ENCODE results near the gene ROR2.

The ROR2 gene

GRCh38 chr9:91720751-91721705 lies 229.0 kb downstream of the ROR2 start:
- no peak for DNase-seq
- Histone ChIP-seq H3K27me3 (no peaks in the 10 kb centered on the region), H3K36me3 (peaks cover 20% of the 10 kb centered on the region), H3K4me3 (ENCODE audit: low read depth, low read length) (no peak overlapping the region), H3K9me3 (no peaks in the 10 kb centered on the region), H3K4me1 (no peaks in the 10 kb centered on the region)
- TF ChIP-seq, protein P1, sequence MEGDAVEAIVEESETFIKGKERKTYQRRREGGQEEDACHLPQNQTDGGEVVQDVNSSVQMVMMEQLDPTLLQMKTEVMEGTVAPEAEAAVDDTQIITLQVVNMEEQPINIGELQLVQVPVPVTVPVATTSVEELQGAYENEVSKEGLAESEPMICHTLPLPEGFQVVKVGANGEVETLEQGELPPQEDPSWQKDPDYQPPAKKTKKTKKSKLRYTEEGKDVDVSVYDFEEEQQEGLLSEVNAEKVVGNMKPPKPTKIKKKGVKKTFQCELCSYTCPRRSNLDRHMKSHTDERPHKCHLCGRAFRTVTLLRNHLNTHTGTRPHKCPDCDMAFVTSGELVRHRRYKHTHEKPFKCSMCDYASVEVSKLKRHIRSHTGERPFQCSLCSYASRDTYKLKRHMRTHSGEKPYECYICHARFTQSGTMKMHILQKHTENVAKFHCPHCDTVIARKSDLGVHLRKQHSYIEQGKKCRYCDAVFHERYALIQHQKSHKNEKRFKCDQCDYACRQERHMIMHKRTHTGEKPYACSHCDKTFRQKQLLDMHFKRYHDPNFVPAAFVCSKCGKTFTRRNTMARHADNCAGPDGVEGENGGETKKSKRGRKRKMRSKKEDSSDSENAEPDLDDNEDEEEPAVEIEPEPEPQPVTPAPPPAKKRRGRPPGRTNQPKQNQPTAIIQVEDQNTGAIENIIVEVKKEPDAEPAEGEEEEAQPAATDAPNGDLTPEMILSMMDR (IDR thresholded peaks at IDR 0.05; ENCODE audit: low read depth, low read length), result no peak

GRCh38 chr9:91720313-91720712 lies 229.7 kb downstream of the ROR2 start:
- H3K27me3 ChIP-seq, result no peaks in the 10 kb centered on the region
- no peaks in the 10 kb centered on the region for H3K4me1 ChIP-seq
- H3K4me3 ChIP-seq (ENCODE audit: low read depth, low read length), result no peak overlapping the region
- peaks cover 20% of the 10 kb centered on the region for H3K36me3 ChIP-seq
- H3K9me3 ChIP-seq, result no peaks in the 10 kb centered on the region
- TF ChIP-seq, protein P1 (IDR thresholded peaks at IDR 0.05; ENCODE audit: low read depth, low read length), result no peak
- no peak for DNase-seq

DNA sequence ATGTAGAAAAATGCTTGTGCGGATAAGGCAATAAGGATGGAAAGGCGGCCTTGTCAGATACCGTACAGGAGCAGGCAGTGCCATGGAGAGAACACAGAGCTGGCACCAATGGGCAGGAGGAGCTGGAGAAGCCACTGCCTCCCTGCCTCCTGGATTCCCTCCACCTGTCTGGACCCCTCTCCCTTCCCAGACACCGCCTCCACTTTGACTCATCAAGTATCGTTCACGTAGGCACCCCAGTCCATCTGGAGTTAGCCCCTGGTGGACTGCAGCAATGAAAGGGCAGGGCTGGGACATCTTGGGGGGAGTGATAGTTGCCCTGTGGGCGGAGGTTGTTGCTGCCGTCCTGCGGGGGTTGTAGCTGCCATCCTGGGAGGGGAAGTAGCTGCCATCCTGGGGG lies 232.0 kb downstream of the ROR2 start:
- TF ChIP-seq, protein P1 (IDR thresholded peaks at IDR 0.05; ENCODE audit: low read depth, low read length), result no peak

DNA sequence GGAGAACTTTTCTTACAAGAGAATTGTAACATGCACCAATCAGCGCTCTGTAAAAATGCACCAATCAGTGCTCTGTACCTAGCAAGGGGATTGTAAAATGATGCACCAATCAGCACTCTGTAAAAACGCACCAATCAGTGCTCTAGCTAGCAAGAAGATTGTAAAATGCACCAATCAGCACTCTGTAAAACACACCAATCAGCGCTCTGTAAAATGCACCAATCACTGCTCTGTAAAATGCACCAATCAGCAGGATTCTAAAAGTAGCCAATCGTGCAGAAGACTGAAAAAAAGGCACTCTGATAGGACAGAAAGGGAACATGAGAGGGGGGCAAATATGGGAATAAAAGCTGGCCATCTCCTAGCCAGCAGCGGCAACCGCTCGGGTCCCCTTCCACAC lies 233.2 kb downstream of the ROR2 start:
- H3K9me3 ChIP-seq, result no peaks in the 10 kb centered on the region
- no peak overlapping the region for H3K4me3 ChIP-seq (ENCODE audit: low read depth, low read length)
- no peak for DNase-seq
- H3K4me1 ChIP-seq, result no peaks in the 10 kb centered on the region
- H3K27me3 ChIP-seq, result no peaks in the 10 kb centered on the region
- TF ChIP-seq, protein P1 (IDR thresholded peaks at IDR 0.05; ENCODE audit: low read depth, low read length), result no peak
- H3K36me3 ChIP-seq, result no peaks in the 10 kb centered on the region

More for the DNA sequence above, 232.0 kb downstream of the ROR2 start:
- H3K9me3 ChIP-seq, result no peaks in the 10 kb centered on the region
- H3K4me3 ChIP-seq (ENCODE audit: low read depth, low read length), result no peak overlapping the region
- H3K27me3 ChIP-seq, result no peaks in the 10 kb centered on the region
- DNase-seq, result no peak
- H3K4me1 ChIP-seq, result no peaks in the 10 kb centered on the region
- H3K36me3 ChIP-seq, result peaks cover 1% of the 10 kb centered on the region; the same call in 1 of the 2 replicates

GRCh38 chr9:91716239-91716638 lies 233.8 kb downstream of the ROR2 start:
- DNase-seq, result no peak
- no peaks in the 10 kb centered on the region for H3K9me3 ChIP-seq
- no peaks in the 10 kb centered on the region for H3K36me3 ChIP-seq
- H3K27me3 ChIP-seq, result no peaks in the 10 kb centered on the region
- no peak overlapping the region for H3K4me3 ChIP-seq (ENCODE audit: low read depth, low read length)
- no peaks in the 10 kb centered on the region for H3K4me1 ChIP-seq
- TF ChIP-seq, protein P1 (IDR thresholded peaks at IDR 0.05; ENCODE audit: low read depth, low read length), result no peak

All from BE2C (cell line).